HG03103 (cell line): Measurements from ENCODE around the gene CEBPA.
A peak's percentile ranks its signal among the peaks of the same experiment; 100 is the strongest.

Source experiments
- ATAC-seq: cut with Tn5 transposase; IDR thresholded peaks from one replicate; pipeline ENCODE4 v1.9.1; 2021; ENCODE audit warnings: low read depth; ENCODE audit not compliant: unreplicated experiment

Gene CEBPA

GRCh38 chr19:33302175-33302973 lies at the start of gene CEBPA:
Gene CEBPA (minus strand): TSS chr19:33302534. CDS start chr19:33302414, 120 bp downstream.
- peak; percentile 72 for ATAC-seq

GRCh38 chr19:33350538-33351309 lies 48.4 kb upstream of the CEBPA start:
- no peak for ATAC-seq

GRCh38 chr19:33349319-33350289 lies 47.3 kb upstream of the CEBPA start:
- no peak for ATAC-seq

- no peak for ATAC-seq
Measured at GRCh38 chr19:33348301-33349010, 46.1 kb upstream of the CEBPA start.

GRCh38 chr19:33347300-33347699 lies 45.0 kb upstream of the CEBPA start:
- no peak for ATAC-seq

GRCh38 chr19:33346665-33347064 lies 44.3 kb upstream of the CEBPA start:
- ATAC-seq, result no peak

- ATAC-seq, result no peak
Measured at GRCh38 chr19:33345163-33345562, 42.8 kb upstream of the CEBPA start.

GRCh38 chr19:33344573-33344925 lies 42.2 kb upstream of the CEBPA start:
- ATAC-seq, result no peak

- no peak for ATAC-seq
Measured at GRCh38 chr19:33343859-33344572, 41.7 kb upstream of the CEBPA start.

- ATAC-seq, result no peak
Measured at GRCh38 chr19:33343301-33343700, 41.0 kb upstream of the CEBPA start.

GRCh38 chr19:33340991-33341390 lies 38.7 kb upstream of the CEBPA start:
- no peak for ATAC-seq

GRCh38 chr19:33339016-33339984 lies 37.0 kb upstream of the CEBPA start:
- ATAC-seq, result no peak

GRCh38 chr19:33335446-33335845 lies 33.1 kb upstream of the CEBPA start:
- ATAC-seq, result no peak

GRCh38 chr19:33334271-33334670 lies 31.9 kb upstream of the CEBPA start:
- no peak for ATAC-seq

- ATAC-seq, result no peak
Measured at GRCh38 chr19:33333642-33334041, 31.3 kb upstream of the CEBPA start.

- no peak for ATAC-seq
Measured at GRCh38 chr19:33333151-33333550, 30.8 kb upstream of the CEBPA start.

GRCh38 chr19:33332248-33332647 lies 29.9 kb upstream of the CEBPA start:
- no peak for ATAC-seq

- ATAC-seq, result no peak
Measured at GRCh38 chr19:33329736-33330135, 27.4 kb upstream of the CEBPA start.
